Fibroblast of lung (primary cell): ENCODE results near the gene XPR1. TPM values are rescaled to one million over a fixed set of nuclear protein-coding genes. Genes with fewer than 3 reads are reported as not detected.

Experiments used
- DNase-seq, 2 donors: peaks; one replicate each; pipeline versions ENCODE4 v3.0.0 to v3.0.0-alpha.2; 2010; ENCODE audit warnings: low read depth in 2 of 2
- H2AFZ ChIP-seq: 2 replicates; pipeline ENCODE4 v1.5.1; 2012; ENCODE audit warnings: low read length, control low read depth, inconsistent platforms
- H3K27ac ChIP-seq: 2 replicates; pipeline ENCODE4 v1.5.1; 2011; ENCODE audit warnings: low read length, control low read depth; ENCODE audit not compliant: insufficient read depth
- H3K27me3 ChIP-seq: 2 replicates; pipeline ENCODE4 v1.5.1; 2011; ENCODE audit warnings: mild to moderate bottlenecking, low read length; ENCODE audit not compliant: control insufficient read depth, insufficient read depth
- H3K36me3 ChIP-seq: 2 replicates; pipeline ENCODE4 v1.5.1; 2011; ENCODE audit warnings: low read length; ENCODE audit not compliant: control insufficient read depth, insufficient read depth
- H3K4me1 ChIP-seq: 2 replicates; pipeline ENCODE4 v1.5.1; 2011; ENCODE audit warnings: low read length; ENCODE audit not compliant: control insufficient read depth, insufficient read depth; ENCODE audit errors: extremely low read depth
- H3K4me2 ChIP-seq: 2 replicates; pipeline ENCODE4 v1.5.1; 2011; ENCODE audit warnings: low read length, control low read depth; ENCODE audit not compliant: insufficient read depth; ENCODE audit errors: extremely low read depth
- H3K4me3 ChIP-seq, 4 experiments: fragments of 200-600 bp in 1 of 4; sonication (generic) in 1 of 4; replicated peaks in 1 of 4; 2 replicates each; pipeline ENCODE4 v1.5.1; 2011 to 2016; ENCODE audit warnings: low read length in 4 of 4, low read depth in 3 of 4, mild to moderate bottlenecking in 3 of 4, control low read depth in 2 of 4, inconsistent platforms in 1 of 4, mixed read lengths in 1 of 4; ENCODE audit not compliant: insufficient read depth in 1 of 4; ENCODE audit errors: control extremely low read depth in 1 of 4
- H3K79me2 ChIP-seq: 2 replicates; pipeline ENCODE4 v1.5.1; 2012; ENCODE audit warnings: mild to moderate bottlenecking, low read length, inconsistent platforms; ENCODE audit not compliant: control insufficient read depth, insufficient read depth
- H3K9ac ChIP-seq: 2 replicates; pipeline ENCODE4 v1.5.1; 2011; ENCODE audit warnings: mild to moderate bottlenecking, low read length, control low read depth; ENCODE audit not compliant: insufficient read depth
- H3K9me3 ChIP-seq: 2 replicates; pipeline ENCODE4 v1.5.1; 2012; ENCODE audit warnings: low read depth, low read length; ENCODE audit not compliant: control insufficient read depth, insufficient read depth
- H4K20me1 ChIP-seq: 2 replicates; pipeline ENCODE4 v1.5.1; 2011; ENCODE audit warnings: low read length; ENCODE audit not compliant: control insufficient read depth, insufficient read depth; ENCODE audit errors: extremely low read depth
- CTCF ChIP-seq, 2 donors: IDR thresholded peaks in 1 of 2; conservative IDR thresholded peaks in 1 of 2; 1 replicate in 1 of 2; 2 replicates in 1 of 2; pipeline ENCODE4 v1.5.1; 2011 to 2012; ENCODE audit warnings: low read length in 2 of 2, control low read depth in 1 of 2, inconsistent platforms in 1 of 2, low read depth in 1 of 2, mild to moderate bottlenecking in 1 of 2
- EZH2 ChIP-seq: IDR thresholded peaks from 2 replicates; pipeline ENCODE4 v1.5.1; 2012; ENCODE audit warnings: low read length, control low read depth, mild to moderate bottlenecking; ENCODE audit errors: missing control alignments
- polyA plus RNA-seq, 2 donors: library from polyadenylated mRNA; depleted of rRNA in 1 of 2; stranded (reverse) in 1 of 2; unstranded in 1 of 2; fragments of >200 nt; gene quantifications; 2 replicates each; pipeline ENCODE4 v1.2.1, GENCODE V29; 2011 to 2012; ENCODE audit warnings: missing spikeins in 1 of 2
- total RNA-seq: library from RNA; depleted of rRNA; stranded (reverse); fragments of >200 nt; gene quantifications from 2 replicates; pipeline ENCODE4 v1.2.1, GENCODE V29; 2014

The XPR1 gene
- total and polyA plus RNA-seq, 2 donors (not counting 1 experiment from before 2014, with no cell fraction given), result 18.4 to 31.5 TPM

DNA sequence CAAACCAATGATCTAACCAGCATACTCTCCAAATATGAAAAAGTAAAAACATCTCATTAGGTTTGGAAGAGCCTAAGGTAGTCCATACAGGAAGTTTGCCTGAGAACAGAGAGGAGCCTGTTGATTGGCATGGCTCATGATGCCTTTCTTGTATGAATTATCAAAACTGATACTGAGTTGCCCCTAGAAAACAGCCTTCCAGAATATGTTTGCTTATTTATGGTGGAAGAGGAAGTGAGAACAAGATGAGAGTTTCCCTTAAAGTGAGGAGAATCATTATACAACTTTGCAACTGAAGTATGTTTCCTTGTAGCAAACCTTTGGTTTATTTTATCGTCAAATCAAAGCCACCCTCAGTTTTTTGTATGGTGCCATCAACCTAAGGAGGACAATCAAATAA lies 257.0 kb downstream of the XPR1 start:
- no peaks in the 10 kb centered on the region for H3K79me2 ChIP-seq
- no peaks in the 10 kb centered on the region for H3K9me3 ChIP-seq
- no peak for DNase-seq
- no peaks in the 10 kb centered on the region for H4K20me1 ChIP-seq
- H3K27me3 ChIP-seq, result no peaks in the 10 kb centered on the region
- no peaks in the 10 kb centered on the region for H3K4me1 ChIP-seq
- H3K9ac ChIP-seq, result no peak overlapping the region
- no peak overlapping the region for H3K27ac ChIP-seq
- no peak overlapping the region for H3K4me2 ChIP-seq
- no peak overlapping the region for H3K4me3 ChIP-seq
- H3K36me3 ChIP-seq, result no peaks in the 10 kb centered on the region
- no peak for TF ChIP-seq CTCF (conservative IDR thresholded peaks at IDR 0.05 in 1 of 2, IDR thresholded peaks at IDR 0.05 in 1 of 2; ENCODE audit: low read depth in 1 of 2, low read length in 2 of 2)
- TF ChIP-seq EZH2, result no peak
- no peak overlapping the region for H2AFZ ChIP-seq

DNA sequence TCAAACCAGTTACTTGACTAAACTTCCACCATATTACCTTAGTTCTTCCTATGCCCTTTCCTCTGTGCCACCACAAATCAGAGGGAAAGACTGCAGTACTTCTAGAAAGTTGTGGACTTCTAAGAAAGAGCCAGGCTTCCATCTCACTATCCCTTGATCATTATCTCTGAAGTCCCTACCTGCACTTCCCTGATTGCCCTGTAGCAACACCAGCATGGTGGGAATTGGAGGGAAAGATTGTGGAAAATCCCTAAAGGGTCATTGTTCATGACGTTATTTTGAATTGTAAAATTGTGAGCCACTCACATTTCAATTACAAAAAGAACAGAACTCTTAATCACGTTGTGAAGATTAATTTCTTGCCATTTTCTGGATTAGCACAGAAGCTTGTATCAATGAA lies 257.5 kb downstream of the XPR1 start:
- Histone ChIP-seq H4K20me1 (no peaks in the 10 kb centered on the region), H3K9ac (no peak overlapping the region), H3K9me3 (no peaks in the 10 kb centered on the region), H3K4me1 (no peaks in the 10 kb centered on the region), H2AFZ (no peak overlapping the region), H3K27me3 (no peaks in the 10 kb centered on the region), H3K79me2 (no peaks in the 10 kb centered on the region), H3K4me2 (no peak overlapping the region), H3K36me3 (no peaks in the 10 kb centered on the region), H3K27ac (no peak overlapping the region), H3K4me3 (no peak overlapping the region)
- TF ChIP-seq EZH2, result no peak
- TF ChIP-seq CTCF (conservative IDR thresholded peaks at IDR 0.05 in 1 of 2, IDR thresholded peaks at IDR 0.05 in 1 of 2; ENCODE audit: low read depth in 1 of 2, low read length in 2 of 2), result no peak
- DNase-seq, result no peak

GRCh38 chr1:180892272-180892671 lies 260.4 kb downstream of the XPR1 start:
- TF ChIP-seq CTCF (conservative IDR thresholded peaks at IDR 0.05 in 1 of 2, IDR thresholded peaks at IDR 0.05 in 1 of 2; ENCODE audit: low read depth in 1 of 2, low read length in 2 of 2) (no peak), EZH2 (no peak)
- no peaks in the 10 kb centered on the region for H3K4me1 ChIP-seq
- no peaks in the 10 kb centered on the region for H3K36me3 ChIP-seq
- H3K27me3 ChIP-seq, result no peaks in the 10 kb centered on the region
- no peaks in the 10 kb centered on the region for H3K79me2 ChIP-seq
- no peak for DNase-seq
- no peak overlapping the region for H3K9ac ChIP-seq
- H3K4me2 ChIP-seq, result no peak overlapping the region
- no peak overlapping the region for H2AFZ ChIP-seq
- H3K4me3 ChIP-seq, result no peak overlapping the region
- no peaks in the 10 kb centered on the region for H4K20me1 ChIP-seq
- no peaks in the 10 kb centered on the region for H3K9me3 ChIP-seq
- H3K27ac ChIP-seq, result no peak overlapping the region
